Activated naive CD4-positive, alpha-beta T cell (primary cell): ENCODE results near the gene COL15A1.

Source experiments
- DNase-seq, 4 experiments: peaks; one replicate each; lab custom pipeline; 2025; lab: John Stamatoyannopoulos, UW

The COL15A1 gene

GRCh38 chr9:98916660-98917059, 27.0 kb upstream of the COL15A1 start:
- no peak for DNase-seq

GRCh38 chr9:98917746-98918487, 25.8 kb upstream of the COL15A1 start:
- DNase-seq: no peak

- no peak for DNase-seq
Observed at GRCh38 chr9:98921732-98922131, 22.0 kb upstream of the COL15A1 start.

- no peak for DNase-seq
Observed at GRCh38 chr9:98922721-98923435, 20.8 kb upstream of the COL15A1 start.

GRCh38 chr9:98923451-98924123, 20.1 kb upstream of the COL15A1 start:
- no peak for DNase-seq

DNA sequence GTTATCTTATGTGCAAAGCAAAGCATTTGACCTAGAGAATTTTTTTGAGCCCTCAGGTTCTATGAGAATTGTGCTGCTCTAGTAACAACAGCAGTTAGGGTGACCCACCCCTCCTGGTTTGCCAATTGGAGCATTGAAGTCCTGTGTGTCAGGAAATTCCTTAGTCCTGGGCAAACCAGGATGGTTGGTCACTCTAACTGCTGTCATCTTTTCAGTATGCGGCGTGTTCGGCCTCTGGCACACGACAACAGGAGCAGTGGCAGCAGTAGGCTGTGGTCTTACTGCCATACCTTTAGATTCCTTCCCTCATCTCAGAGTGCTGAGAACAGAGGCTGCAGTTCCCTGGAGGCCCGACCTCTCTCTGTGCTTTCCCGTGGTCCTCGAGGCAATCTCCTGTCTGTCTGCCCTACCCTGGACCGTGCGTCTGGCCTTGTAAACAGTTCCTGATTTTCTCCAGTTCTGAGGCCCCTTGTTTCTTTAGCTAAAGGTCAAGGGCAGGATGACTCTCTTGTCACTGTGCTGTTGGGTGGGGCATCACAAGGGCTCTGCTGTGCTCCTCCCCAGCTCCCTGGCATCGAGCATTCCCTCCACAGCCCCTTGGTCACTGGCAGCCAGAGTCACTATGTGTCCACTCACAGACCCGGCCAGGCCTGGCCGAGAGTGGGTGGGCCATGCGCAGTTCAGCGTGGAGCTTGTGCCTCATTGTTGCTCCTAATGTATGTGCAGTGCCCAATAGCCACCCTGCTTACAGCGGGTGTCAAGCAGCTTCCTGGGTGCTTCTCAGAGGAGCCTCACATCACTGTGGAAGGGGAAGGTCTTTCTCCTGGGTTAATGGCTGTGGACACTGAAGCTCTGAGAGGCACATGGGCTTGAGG, 18.5 kb upstream of the COL15A1 start:
- no peak for DNase-seq

DNA sequence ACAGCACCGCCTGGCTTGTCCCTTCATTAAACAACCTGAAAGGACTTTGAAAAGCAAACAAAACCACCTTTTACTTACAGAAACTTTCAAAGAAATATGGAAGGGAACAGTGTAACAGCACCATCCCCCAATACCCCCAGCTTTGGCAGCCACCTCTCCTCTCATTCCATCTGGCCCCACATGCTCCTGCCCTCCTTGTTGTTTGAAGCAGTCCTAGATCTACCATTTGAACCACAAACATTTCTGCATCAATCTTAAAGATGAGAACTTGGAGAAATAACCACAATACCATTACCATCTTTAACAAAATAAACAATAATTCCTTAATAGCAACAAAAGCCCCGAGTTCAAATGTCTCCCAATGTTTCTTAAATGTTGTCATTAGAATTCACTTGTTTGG, 17.8 kb upstream of the COL15A1 start:
- DNase-seq: no peak

DNA sequence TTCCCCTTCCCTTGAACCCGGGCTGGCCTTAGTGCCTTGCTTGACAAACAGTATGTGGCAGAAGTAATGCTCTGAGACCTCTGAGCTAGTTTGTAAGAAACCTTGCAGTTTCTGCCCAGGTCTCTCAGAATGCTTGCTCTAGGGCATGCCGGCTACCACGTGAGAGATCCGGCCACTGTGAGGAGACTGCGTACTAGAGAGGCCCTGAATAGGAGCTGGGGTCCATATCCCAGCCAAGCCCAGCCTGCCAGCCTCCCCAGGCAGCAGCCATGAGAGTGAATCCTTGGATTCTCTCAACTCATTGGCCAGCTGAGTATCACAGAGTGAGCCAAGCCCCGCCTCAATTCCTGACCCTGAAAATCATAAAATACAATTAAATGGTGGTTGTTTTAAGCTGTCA, 16.0 kb upstream of the COL15A1 start:
- no peak for DNase-seq

GRCh38 chr9:98929071-98929470, 14.6 kb upstream of the COL15A1 start:
- DNase-seq: no peak

DNA sequence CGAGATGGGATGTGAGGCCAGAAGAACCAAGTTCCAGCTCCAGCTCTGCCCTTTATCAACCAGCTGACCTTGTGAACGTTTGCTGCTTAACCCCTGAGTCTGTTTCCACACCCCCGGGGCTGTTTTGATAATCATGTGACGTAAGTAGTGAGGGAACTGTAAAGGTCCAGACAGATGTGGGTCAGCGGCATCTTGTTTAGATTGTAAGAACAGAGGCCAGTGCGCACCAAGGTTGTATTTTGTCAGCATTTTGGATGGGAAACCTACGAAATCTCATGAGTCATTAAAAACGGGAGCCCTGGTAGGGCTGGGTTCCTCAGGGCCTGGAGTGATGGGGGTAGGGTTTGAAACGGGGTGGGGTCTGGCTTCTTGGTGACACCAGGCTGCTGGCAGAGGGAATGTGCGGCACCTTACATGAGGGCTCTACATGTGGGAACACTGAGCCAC, 13.8 kb upstream of the COL15A1 start:
- DNase-seq: no peak

- DNase-seq: no peak
Observed at GRCh38 chr9:98930792-98931191, 12.9 kb upstream of the COL15A1 start.

GRCh38 chr9:98931600-98932389, 11.9 kb upstream of the COL15A1 start:
- DNase-seq: no peak

DNA sequence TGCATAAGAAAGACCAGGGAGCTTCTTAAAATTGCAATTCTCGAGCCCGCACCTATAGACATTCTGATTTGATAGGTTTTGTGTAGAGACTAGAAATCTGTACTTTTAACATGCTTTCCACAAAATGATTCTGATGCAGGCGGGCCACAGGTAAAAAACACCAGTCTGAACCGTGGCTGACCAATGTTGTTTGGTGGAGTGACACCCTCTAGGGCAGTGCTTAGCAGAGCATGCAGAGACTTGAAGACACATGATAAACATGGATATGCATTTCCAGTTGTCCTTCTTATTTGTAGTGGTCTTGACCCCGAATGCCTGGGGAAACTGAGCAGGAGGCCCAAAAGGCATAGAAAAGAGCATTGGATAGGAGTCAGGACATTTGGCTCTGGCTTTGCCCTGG, 10.5 kb upstream of the COL15A1 start:
- DNase-seq: no peak

DNA sequence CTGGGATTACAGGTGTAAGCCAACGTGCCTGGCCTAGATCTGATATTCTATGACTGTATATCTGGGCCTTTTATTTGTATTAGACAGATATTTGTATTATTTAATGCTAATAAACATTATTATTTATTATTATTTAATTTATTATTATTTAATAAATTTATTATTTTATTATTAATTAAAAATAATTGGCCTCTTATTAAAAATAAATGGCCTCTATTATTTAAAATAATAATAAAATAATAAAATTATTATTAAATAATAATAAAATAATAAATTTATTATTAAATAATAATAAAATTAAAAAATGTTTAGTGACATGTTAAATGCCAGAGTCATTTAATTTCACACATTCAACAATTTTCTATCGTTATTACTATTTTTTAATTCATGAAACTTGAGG, 9.8 kb upstream of the COL15A1 start:
- DNase-seq: no peak

GRCh38 chr9:98935071-98935505, 8.6 kb upstream of the COL15A1 start:
- DNase-seq: no peak

DNA sequence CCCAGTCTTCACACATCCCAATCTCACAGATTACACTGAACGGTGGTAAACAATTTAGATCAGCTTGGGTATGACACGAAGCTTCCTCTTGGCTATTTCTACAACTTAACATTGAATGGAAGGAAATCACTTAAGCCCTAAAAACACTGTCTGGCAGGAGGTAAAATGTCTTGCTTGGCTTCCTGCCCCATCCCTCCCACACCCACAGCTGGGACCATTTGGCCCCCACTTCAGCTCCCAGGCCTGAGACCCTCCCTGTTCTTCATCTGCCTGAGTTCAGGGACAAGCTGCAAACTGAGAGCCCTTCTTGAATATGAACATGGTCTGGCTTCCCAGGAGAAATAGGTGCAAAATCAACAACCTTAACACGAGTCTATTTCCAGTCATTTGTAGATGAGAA, 3.4 kb upstream of the COL15A1 start:
- no peak for DNase-seq

DNA sequence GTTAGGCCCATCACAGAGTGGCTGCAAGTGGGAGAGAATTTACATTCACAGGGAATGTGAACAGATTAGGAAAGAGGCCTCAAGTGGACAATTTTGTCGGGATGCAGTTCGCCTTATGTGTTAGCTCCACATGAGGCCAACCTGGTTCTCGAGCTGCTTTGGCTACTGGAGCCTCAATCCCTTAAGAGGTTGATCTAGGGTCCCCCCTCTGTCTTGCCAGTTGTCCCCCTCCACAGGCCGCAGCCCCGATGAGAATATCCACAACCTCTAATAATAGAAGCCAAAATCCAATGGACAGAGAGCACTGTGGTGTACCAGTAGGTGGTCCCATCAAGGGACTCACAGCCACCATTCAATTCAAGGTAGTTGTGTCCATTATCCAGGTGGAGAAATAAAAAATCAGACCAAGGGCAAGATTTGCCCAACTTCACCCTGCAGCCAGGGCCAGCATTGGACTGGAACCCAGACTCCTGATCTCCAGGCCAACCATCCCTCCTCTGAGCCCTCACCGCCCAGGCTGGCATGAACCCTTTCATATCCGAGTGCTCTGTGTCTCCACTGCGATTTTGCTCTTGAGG, 1.7 kb upstream of the COL15A1 start:
- DNase-seq: no peak

DNA sequence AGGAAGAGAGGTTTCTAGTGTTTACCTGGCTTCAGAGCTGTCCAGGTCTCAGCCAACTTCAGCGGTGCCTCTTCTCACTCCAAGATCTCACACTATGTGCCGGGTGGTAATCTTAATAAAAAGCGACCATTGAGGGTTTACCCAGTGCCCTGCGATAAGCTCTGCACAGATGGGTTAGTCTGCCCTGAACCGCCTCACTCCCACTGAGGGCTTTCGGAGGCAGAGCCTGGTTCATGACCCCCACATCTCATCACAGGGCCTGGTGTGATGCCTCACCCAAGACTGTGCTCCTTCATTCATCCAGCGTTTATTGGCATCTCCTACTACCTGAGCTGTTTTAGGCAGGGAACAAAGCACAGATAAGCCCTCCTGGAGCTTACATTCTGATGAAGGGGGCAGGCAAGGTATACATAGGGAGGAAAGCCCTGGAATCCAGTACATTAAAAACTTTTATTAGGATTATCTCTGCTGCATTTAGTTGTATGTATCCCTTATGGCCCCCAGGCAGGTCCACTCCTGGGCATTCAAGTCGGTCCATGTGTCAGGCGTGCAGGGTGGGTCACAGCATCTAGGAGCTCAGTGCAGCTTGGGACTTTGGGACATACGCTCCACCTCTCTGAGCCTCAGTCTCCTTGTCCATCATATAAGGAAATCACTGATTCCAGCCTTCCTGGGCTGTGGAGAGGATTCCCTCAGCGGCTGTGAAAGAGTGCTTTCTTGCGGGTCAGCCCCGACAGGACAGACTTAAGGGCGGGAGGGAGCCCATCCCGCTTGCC, 613 bp upstream of the COL15A1 start:
- no peak for DNase-seq

- DNase-seq: no peak
Observed at GRCh38 chr9:98944057-98944733, 488 bp downstream of the COL15A1 start.

GRCh38 chr9:98944734-98945074, 997 bp downstream of the COL15A1 start:
- no peak for DNase-seq
